Measurements from ENCODE around the gene ELP5.

Gene ELP5

GRCh38 chr17:7279448-7279847, 27.4 kb downstream of the ELP5 start:
- TF ChIP-seq CTCF (IDR thresholded peaks at IDR 0.05) = no peak
- H3K36me3 ChIP-seq = no peaks in the 10 kb centered on the region
- H3K4me3 ChIP-seq (ENCODE audit: low read depth in 1 of 2, low read length in 1 of 2) = no peak overlapping the region
- peaks cover 14 to 24% of the 10 kb centered on the region in 2 experiments for H3K4me1 ChIP-seq (ENCODE audit: control insufficient read depth in 1 of 2, insufficient read depth in 1 of 2, low read depth in 1 of 2, low read length in 1 of 2)
- H3K9me3 ChIP-seq = no peaks in the 10 kb centered on the region
- H3K27me3 ChIP-seq = peaks cover 68% of the 10 kb centered on the region
- H3K27ac ChIP-seq = no peak overlapping the region

GRCh38 chr17:7280519-7281073, 28.6 kb downstream of the ELP5 start:
- H3K27me3 ChIP-seq = peaks cover 75% of the 10 kb centered on the region
- H3K36me3 ChIP-seq = no peaks in the 10 kb centered on the region
- H3K4me3 ChIP-seq (ENCODE audit: low read depth in 1 of 2, low read length in 1 of 2) = peak overlapping the region; percentile 20 to 56
- H3K4me1 ChIP-seq (ENCODE audit: control insufficient read depth in 1 of 2, insufficient read depth in 1 of 2, low read depth in 1 of 2, low read length in 1 of 2) = peaks cover 14 to 24% of the 10 kb centered on the region in 2 experiments
- TF ChIP-seq CTCF (IDR thresholded peaks at IDR 0.05) = peak; percentile 92
- no peak overlapping the region for H3K27ac ChIP-seq
- H3K9me3 ChIP-seq = no peaks in the 10 kb centered on the region

GRCh38 chr17:7281074-7281952, 29.3 kb downstream of the ELP5 start, which contains the start of gene SLC2A4:
Gene SLC2A4 (plus strand): TSS chr17:7281718. CDS start chr17:7281935, 217 bp downstream.
- Histone ChIP-seq H3K27ac (no peak within 1 kb of the TSS), H3K36me3 (no peaks in the 10 kb centered on the region), H3K27me3 (peaks cover 83% of the 10 kb centered on the region), H3K4me1 (ENCODE audit: control insufficient read depth in 1 of 2, insufficient read depth in 1 of 2, low read depth in 1 of 2, low read length in 1 of 2) (peaks cover 14 to 24% of the 10 kb centered on the region in 2 experiments), H3K4me3 (ENCODE audit: low read depth in 1 of 2, low read length in 1 of 2) (peak within 1 kb of the TSS; percentile 20 to 56), H3K9me3 (no peaks in the 10 kb centered on the region)
- TF ChIP-seq CTCF (IDR thresholded peaks at IDR 0.05) = no peak

GRCh38 chr17:7281953-7282751, 30.1 kb downstream of the ELP5 start:
- no peaks in the 10 kb centered on the region for H3K36me3 ChIP-seq
- peak overlapping the region in 1 of 2 experiments; percentile 56 for H3K4me3 ChIP-seq (ENCODE audit: low read depth in 1 of 2, low read length in 1 of 2)
- no peak for TF ChIP-seq CTCF (IDR thresholded peaks at IDR 0.05)
- H3K27ac ChIP-seq = no peak overlapping the region
- peaks cover 91% of the 10 kb centered on the region for H3K27me3 ChIP-seq
- H3K9me3 ChIP-seq = no peaks in the 10 kb centered on the region
- peaks cover 14 to 24% of the 10 kb centered on the region in 2 experiments for H3K4me1 ChIP-seq (ENCODE audit: control insufficient read depth in 1 of 2, insufficient read depth in 1 of 2, low read depth in 1 of 2, low read length in 1 of 2)

- TF ChIP-seq CTCF (IDR thresholded peaks at IDR 0.05) = no peak
- Histone ChIP-seq H3K4me1 (ENCODE audit: control insufficient read depth in 1 of 2, insufficient read depth in 1 of 2, low read depth in 1 of 2, low read length in 1 of 2) (peaks cover 14 to 24% of the 10 kb centered on the region in 2 experiments), H3K9me3 (no peaks in the 10 kb centered on the region), H3K36me3 (no peaks in the 10 kb centered on the region), H3K4me3 (ENCODE audit: low read depth in 1 of 2, low read length in 1 of 2) (no peak overlapping the region), H3K27ac (no peak overlapping the region), H3K27me3 (peaks cover 94% of the 10 kb centered on the region)
These were observed 30.8 kb downstream of the ELP5 start for GRCh38 chr17:7282752-7283321.

Measured in neutrophil (primary cell).